Measurements from ENCODE around the gene KRTAP10-12.

GRCh38 chr21:44734841-44735240, 37.9 kb downstream of the KRTAP10-12 start:
- TF ChIP-seq CTCF (conservative IDR thresholded peaks at IDR 0.05; ENCODE audit: low read depth, low read length) (no peak), EZH2 (IDR thresholded peaks at IDR 0.05; ENCODE audit: borderline replicate concordance, low read depth, low read length, poor library complexity, severe bottlenecking) (no peak)
